GM10847 (cell line): ENCODE results near the gene GTF3C2.

Experiments
- POLR2A ChIP-seq: IDR thresholded peaks from 2 replicates; pipeline ENCODE4 v1.6.1; 2011; ENCODE audit not compliant: insufficient read length; ENCODE audit errors: extremely low read depth

The GTF3C2 gene

DNA sequence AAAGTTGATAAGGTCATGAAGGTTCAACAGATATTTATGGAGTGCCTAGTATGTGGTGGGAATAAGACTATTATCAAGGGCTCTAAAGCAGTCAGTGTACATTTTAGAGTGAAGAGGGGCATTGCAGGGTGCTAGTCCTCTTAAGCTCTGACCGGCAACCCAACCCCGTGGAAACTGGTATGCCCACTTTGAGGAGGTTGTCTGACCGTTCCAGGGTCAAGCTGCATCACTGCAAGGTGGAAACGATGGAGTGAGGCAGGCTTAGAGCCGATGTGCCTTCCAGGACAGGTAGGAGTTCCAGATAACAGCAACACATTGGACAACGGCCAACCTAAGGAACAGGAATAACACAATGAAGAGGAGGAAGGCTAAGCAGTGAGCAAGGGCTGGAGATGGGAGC lies 46.9 kb downstream of the GTF3C2 start:
- no peak for TF ChIP-seq POLR2A

GRCh38 chr2:27308359-27308881 lies 48.1 kb downstream of the GTF3C2 start, which contains the start of gene UCN:
UCN (minus strand) TSS chr2:27308445; CDS start chr2:27307895, 550 bp downstream.
- no peak for TF ChIP-seq POLR2A

DNA sequence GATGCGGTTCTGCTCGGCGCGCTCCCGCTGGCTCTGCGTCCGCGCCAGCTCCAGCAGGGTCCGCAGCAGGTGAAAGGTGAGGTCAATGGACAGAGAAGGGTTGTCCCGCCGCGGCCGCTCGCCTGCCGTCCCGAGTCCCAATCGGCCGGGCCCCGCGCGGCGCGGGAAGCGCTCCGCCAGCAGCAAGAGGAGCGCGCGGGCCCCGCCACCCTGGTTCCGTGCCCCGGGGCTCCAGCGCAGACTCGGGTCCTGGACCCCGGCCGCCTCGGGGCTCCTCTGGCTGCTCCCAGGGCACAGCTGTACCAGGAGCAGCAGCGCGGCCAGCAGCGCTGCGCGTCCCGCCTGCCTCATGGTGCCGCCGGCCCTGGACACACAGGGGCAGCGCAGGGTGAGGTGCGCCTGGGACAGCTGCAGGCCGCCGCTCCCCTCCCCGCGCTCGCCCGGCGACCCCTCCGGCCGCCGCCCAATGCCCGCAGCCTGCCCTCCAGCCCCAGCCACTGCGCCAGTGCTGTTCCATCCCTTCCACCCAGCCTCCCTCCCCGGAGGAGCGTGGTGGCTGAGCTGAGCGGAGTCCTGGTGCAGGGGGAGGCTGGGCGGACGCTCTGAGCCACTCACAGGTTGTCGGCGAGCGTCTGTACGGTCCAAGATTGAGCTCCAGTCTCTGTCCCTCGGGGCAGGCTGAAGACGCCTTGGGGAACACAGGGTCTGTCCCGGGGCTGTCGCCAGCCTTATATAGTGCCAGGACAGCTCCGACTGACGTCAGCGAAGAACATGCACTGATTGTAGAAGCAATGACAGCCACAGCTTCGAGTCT lies 48.8 kb downstream of the GTF3C2 start:
- TF ChIP-seq POLR2A = no peak

GRCh38 chr2:27307287-27307544 lies 49.3 kb downstream of the GTF3C2 start:
- TF ChIP-seq POLR2A = no peak

DNA sequence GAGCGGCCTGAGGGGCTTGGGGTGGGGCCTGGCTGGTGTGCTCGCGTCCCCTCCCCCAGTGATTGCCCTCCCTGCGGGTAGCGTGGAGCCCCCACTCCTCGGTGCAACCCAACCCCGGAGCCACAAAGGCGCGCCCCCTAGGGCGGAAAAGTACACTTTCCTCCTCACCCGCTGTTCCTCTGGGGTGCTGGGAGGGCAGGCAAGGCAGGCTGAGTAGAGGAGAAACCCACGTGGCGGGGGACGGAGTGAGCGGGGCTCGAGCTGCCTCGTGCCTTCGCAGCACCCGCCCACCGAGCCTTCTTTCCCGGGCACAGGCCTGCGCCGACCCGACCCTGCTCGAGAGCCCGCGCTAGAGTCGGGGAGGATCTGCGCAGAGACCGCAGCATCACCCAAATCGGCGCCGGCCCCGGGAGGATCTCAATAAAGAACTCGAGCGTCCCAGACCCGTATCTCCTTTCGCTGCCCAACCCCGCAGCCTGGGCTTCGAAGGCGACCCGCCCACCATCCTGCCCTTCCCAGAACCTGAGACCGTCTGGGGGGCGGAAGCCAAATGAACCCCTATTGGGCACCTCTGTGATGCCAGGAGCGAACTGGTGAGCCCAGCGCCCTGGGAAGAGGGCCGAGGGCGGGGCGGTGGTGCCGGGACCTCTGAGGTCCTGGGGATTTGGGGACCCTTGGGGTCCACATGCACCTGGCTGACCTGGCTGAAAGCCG lies 49.8 kb downstream of the GTF3C2 start:
- no peak for TF ChIP-seq POLR2A

GRCh38 chr2:27306136-27306535 lies 50.4 kb downstream of the GTF3C2 start:
- TF ChIP-seq POLR2A = no peak

DNA sequence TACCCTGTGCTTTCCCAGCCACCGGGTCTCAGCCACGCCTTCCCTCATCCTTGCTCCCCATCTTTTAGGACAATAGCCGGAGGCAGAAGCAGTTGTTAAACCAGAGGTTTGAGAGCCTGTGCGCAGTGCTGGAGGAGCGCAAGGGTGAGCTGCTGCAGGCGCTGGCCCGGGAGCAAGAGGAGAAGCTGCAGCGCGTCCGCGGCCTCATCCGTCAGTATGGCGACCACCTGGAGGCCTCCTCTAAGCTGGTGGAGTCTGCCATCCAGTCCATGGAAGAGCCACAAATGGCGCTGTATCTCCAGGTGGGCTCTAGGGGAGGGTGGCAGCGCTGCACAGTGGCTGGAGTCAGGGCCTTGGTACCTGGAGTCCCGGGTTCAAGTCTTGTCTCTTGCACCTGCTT lies 51.0 kb downstream of the GTF3C2 start:
- TF ChIP-seq POLR2A = no peak

GRCh38 chr2:27304488-27305240 lies 51.9 kb downstream of the GTF3C2 start:
- no peak for TF ChIP-seq POLR2A

GRCh38 chr2:27303093-27304025 lies 53.2 kb downstream of the GTF3C2 start:
- TF ChIP-seq POLR2A = no peak

DNA sequence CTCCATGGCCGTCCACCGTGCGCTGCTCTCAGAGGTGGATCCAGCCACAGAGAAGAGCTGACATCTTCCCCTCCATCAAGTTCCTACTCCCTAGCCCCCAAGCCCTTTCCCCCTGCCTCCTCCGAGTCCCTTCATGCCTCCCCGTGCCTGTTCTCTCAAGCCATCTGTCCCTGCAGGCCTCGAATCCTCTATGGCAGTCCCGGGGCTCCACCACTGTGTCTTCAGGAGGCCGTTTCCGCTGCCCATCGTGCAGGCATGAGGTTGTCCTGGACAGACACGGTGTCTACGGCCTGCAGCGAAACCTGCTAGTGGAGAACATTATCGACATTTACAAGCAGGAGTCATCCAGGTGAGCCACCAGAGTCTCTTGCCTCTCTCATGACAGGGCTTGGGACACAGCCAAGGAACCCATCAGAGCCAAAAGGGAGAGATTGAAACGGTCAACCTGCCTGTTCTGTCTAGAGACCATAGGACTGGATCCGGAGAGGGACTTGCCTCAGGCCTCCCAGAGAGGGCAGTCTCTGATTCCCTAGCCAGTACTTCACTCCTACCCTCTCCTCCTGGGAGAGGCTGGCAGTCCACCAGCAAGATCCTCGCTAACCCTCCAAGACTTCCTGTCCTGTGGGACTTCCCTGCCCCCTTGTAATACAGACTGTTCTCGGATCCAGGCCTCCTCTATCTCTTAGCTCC lies 58.0 kb downstream of the GTF3C2 start:
- TF ChIP-seq POLR2A = no peak

GRCh38 chr2:27297195-27297594 lies 59.4 kb downstream of the GTF3C2 start:
- no peak for TF ChIP-seq POLR2A

DNA sequence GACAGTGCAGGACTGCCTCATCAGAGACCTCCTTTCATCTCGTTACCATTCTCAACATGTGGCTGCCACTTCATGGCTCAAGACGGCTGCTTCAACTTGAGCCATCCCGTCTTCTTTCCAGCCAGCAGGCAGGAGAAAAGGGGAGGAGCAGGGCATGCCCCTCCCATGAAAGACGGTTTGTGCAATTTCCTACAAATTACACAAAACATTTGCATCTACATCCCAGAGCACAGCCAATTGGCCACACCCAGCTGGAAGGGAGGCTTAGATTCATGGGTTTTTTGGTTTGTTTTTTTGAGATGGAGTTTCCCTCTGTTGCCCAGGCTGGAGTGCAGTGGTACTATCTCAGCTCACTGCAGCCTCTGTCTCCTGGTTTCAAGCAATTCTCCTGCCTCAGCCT lies 60.1 kb downstream of the GTF3C2 start:
- no peak for TF ChIP-seq POLR2A

DNA sequence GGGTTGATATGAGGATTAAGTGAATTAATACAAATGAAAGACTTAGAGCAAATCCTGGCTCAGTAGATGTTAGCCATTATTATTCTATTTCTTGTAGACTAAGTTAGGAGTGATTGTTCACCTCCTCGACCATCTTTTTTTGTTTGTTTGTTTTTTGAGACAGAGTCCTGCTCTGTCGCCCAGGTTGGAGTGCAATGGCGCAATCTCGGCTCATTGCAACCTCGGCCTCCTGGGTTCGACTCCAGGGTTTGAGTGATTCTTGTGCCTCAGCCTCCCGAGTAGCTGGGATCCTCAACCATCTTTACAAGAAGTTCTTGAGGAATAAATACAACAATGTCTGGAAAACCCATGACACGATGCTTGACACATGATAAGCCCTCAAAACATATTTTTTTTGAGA lies 61.6 kb downstream of the GTF3C2 start:
- no peak for TF ChIP-seq POLR2A

GRCh38 chr2:27291865-27292264 lies 64.7 kb downstream of the GTF3C2 start:
- TF ChIP-seq POLR2A = no peak
